Stimulated activated CD4-positive, alpha-beta T cell treated with anti-CD3 and anti-CD28 coated beads, Interleukin-1b, Interleukin-23, amount 100 ng/mL, for 24 hours (primary cell): ENCODE results near the gene HNRNPH2.

ENCODE experiments used
- DNase-seq, 4 experiments: peaks; one replicate each; pipeline ENCODE4 v3.0.0-alpha.2; 2020; ENCODE audit warnings: low read depth in 4 of 4, low spot score in 1 of 4

Gene HNRNPH2

DNA sequence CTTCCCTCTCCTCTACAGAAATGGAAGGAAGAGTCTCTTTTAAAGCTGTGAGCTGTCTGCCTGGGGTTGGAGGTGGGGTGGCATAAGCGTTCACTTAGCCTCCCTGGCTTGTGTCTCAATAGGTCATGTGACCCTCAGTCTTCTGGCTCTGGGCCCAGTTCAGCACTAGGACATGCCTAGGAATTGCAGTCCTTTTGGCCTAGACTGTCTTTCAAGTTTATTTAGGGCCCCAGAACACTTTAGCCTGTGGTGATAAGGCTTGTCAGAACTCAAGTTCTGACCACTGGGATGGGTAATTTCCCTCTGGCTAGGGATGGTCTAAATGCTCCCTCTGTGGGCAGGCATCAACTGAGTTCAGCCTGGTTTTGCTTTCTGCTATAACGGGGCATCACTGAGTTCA is 42.9 kb downstream of the HNRNPH2 start:
- no peak for DNase-seq

- DNase-seq, result no peak
These were observed 44.0 kb downstream of the HNRNPH2 start for GRCh38 chrX:101452056-101452455.

DNA sequence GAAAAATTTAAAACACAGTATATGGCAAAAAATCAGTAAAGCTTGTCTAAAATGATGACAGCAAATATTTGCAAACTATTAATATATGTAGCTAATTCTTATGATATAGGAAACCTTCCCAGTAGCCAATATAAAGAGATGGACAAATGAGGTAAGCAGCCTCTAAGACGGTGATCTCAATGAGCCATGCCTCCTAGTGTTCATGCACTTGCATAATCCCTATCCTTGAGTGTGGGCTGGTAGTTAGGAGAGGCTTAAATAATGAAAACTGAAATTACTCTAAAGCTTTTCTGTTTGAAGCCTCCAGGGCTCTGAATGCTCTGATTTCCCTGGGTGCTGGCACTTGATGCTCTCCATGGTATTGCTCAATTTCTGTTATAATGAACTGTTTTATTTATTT is 52.6 kb downstream of the HNRNPH2 start:
- DNase-seq, result no peak

- no peak for DNase-seq
These were observed 54.9 kb downstream of the HNRNPH2 start for GRCh38 chrX:101462892-101463291.
